ENCODE results near the gene EME1. TPM values are rescaled to one million over a fixed set of nuclear protein-coding genes. Genes with fewer than 3 reads are reported as not detected.
"Not testable (repeated sequence)": the region's sequence is repeated elsewhere in the genome, so short reads cannot be mapped to it uniquely, and the experiment has no call there.

Gene EME1
- 10 to 100 TPM; 68.9 to 69.8 TPM for total RNA-seq

- peak within 1 kb of the TSS; percentile 99 for H3K4me3 Mint-ChIP-seq
- CTCF ChIA-PET = interaction anchor here (0.9 to 6.6 kb wide), 4 partner anchors 11 to 173 kb away, joined by 3 to 44 read pairs (median 14); partner anchors contain the start of gene LRRC59
- H3K9me3 Mint-ChIP-seq = no peaks in the 10 kb centered on the region
- intact Hi-C loops (cut with micrococcal nuclease) = loop anchor here (1.0 to 2.0 kb wide), 5 partner anchors 11 to 334 kb away; partner anchors contain the start of genes ACSF2, ANKRD40, LRRC59 and XYLT2
- peak; percentile 91 for DNase-seq
- peaks cover 30% of the 10 kb centered on the region for H3K4me1 Mint-ChIP-seq (ENCODE audit: low read depth)
- peaks cover 53% of the 10 kb centered on the region for H3K36me3 Mint-ChIP-seq (ENCODE audit: low read depth)
- no peaks in the 10 kb centered on the region for H3K27me3 Mint-ChIP-seq (ENCODE audit: low read depth)
- peak within 1 kb of the TSS; percentile 99 for H3K27ac Mint-ChIP-seq
Measured at GRCh38 chr17:50372758-50373556, at the start of gene EME1, which contains the start of gene MRPL27. TSS of gene EME1 (plus strand) at chr17:50373229. CDS start at chr17:50375209, 1,980 bp downstream. TSS of gene MRPL27 (minus strand) at chr17:50373184. CDS start at chr17:50373170, 14 bp downstream.

DNA sequence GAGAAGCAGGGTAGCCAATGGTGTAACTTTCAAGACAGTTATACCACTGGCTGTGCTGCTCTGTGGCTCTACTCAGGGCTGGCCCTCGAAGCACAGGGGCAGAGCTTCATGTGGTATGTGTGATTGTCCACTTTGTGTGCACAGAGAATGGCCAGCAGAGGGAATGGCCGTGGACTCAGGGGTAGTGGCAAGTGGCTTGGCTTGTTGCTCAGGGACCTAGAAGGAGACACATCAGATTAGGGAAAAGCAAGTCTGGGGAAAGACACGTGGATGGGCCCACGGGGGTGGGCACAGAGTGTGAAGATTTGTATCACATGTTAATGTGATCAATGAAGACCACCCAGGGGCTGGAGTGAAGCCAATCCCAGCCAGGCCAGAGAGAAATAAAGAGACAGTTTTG is 47.1 kb upstream of the EME1 start:
- H3K9me3 Mint-ChIP-seq = no peaks in the 10 kb centered on the region
- no peaks in the 10 kb centered on the region for H3K36me3 Mint-ChIP-seq (ENCODE audit: low read depth)
- H3K27me3 Mint-ChIP-seq (ENCODE audit: low read depth) = no peaks in the 10 kb centered on the region
- no peak overlapping the region for H3K4me3 Mint-ChIP-seq
- intact Hi-C loops (cut with micrococcal nuclease) = no loop called here
- H3K4me1 Mint-ChIP-seq (ENCODE audit: low read depth) = peaks cover 2% of the 10 kb centered on the region
- H3K27ac Mint-ChIP-seq = no peak overlapping the region
- DNase-seq = no peak
- CTCF ChIA-PET = no interaction called here

- Mint-ChIP-seq H3K4me1 (ENCODE audit: low read depth) (peaks cover 2% of the 10 kb centered on the region), H3K27me3 (ENCODE audit: low read depth) (no peaks in the 10 kb centered on the region), H3K36me3 (ENCODE audit: low read depth) (no peaks in the 10 kb centered on the region), H3K4me3 (no peak overlapping the region), H3K9me3 (no peaks in the 10 kb centered on the region), H3K27ac (no peak overlapping the region)
- intact Hi-C loops (cut with micrococcal nuclease) = no loop called here
- CTCF ChIA-PET = no interaction called here
- no peak for DNase-seq
Measured at GRCh38 chr17:50326831-50327364, 46.1 kb upstream of the EME1 start.

GRCh38 chr17:50328363-50329325 is 44.4 kb upstream of the EME1 start:
- H3K4me1 Mint-ChIP-seq (ENCODE audit: low read depth) = peaks cover 7% of the 10 kb centered on the region
- CTCF ChIA-PET = interaction anchor here (0.8 kb wide), 1 partner anchor 33 kb away, joined by 3 read pairs; no protein-coding TSS in a partner anchor
- no peak overlapping the region for H3K27ac Mint-ChIP-seq

GRCh38 chr17:50329716-50330115 is 43.3 kb upstream of the EME1 start:
- intact Hi-C loops (cut with micrococcal nuclease) = no loop called here
- CTCF ChIA-PET = interaction anchor here (0.8 to 1.0 kb wide), 3 partner anchors 18 to 55 kb away, joined by 3 to 4 read pairs (median 3); partner anchors contain the start of gene TMEM92
- no peaks in the 10 kb centered on the region for H3K36me3 Mint-ChIP-seq (ENCODE audit: low read depth)
- H3K27me3 Mint-ChIP-seq (ENCODE audit: low read depth) = no peaks in the 10 kb centered on the region
- no peak overlapping the region for H3K4me3 Mint-ChIP-seq
- no peak for DNase-seq
- no peak overlapping the region for H3K27ac Mint-ChIP-seq
- H3K4me1 Mint-ChIP-seq (ENCODE audit: low read depth) = peaks cover 14% of the 10 kb centered on the region
- no peaks in the 10 kb centered on the region for H3K9me3 Mint-ChIP-seq

More at GRCh38 chr17:50328363-50329325, 44.4 kb upstream of the EME1 start:
- no peak for DNase-seq
- Mint-ChIP-seq H3K4me3 (no peak overlapping the region), H3K9me3 (no peaks in the 10 kb centered on the region), H3K27me3 (ENCODE audit: low read depth) (no peaks in the 10 kb centered on the region), H3K36me3 (ENCODE audit: low read depth) (no peaks in the 10 kb centered on the region)
- intact Hi-C loops (cut with micrococcal nuclease) = no loop called here

DNA sequence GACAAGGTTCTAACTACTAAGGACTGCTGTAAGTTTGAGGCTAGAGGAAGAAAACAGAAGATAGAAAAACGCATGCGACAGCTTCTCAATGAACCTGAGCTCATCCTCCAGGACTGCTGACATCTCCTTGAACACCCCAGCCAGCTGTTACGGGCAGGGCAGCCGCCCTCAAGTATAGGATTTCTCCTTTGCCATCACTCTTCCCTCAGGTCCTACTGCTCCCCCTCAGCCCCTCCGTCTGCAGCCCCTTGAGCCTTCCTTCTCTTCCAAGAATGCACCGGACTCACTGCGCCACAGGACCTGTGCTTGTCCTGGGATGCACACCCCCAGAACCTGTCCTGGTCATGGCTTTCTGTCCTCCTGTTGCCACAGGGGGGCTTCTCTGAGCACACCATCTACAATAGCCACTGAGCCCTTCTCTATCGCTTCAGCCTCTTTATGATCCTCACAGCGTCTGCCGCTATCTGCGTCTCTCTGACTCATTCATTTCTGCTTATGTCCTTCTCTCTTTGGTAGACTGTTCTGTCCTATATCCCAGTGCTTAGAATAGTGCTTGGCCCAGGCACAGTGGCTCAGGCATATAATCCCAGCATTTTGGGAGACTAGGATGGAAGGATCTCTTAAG is 42.8 kb upstream of the EME1 start:
- Mint-ChIP-seq H3K27me3 (ENCODE audit: low read depth) (no peaks in the 10 kb centered on the region), H3K9me3 (no peaks in the 10 kb centered on the region), H3K4me1 (ENCODE audit: low read depth) (peaks cover 14% of the 10 kb centered on the region), H3K4me3 (no peak overlapping the region), H3K36me3 (ENCODE audit: low read depth) (no peaks in the 10 kb centered on the region), H3K27ac (no peak overlapping the region)
- CTCF ChIA-PET = interaction anchor here (1.0 to 1.7 kb wide), 4 partner anchors 17 to 59 kb away, joined by 3 to 11 read pairs (median 4); partner anchors contain the start of gene TMEM92
- intact Hi-C loops (cut with micrococcal nuclease) = no loop called here
- DNase-seq = no peak

DNA sequence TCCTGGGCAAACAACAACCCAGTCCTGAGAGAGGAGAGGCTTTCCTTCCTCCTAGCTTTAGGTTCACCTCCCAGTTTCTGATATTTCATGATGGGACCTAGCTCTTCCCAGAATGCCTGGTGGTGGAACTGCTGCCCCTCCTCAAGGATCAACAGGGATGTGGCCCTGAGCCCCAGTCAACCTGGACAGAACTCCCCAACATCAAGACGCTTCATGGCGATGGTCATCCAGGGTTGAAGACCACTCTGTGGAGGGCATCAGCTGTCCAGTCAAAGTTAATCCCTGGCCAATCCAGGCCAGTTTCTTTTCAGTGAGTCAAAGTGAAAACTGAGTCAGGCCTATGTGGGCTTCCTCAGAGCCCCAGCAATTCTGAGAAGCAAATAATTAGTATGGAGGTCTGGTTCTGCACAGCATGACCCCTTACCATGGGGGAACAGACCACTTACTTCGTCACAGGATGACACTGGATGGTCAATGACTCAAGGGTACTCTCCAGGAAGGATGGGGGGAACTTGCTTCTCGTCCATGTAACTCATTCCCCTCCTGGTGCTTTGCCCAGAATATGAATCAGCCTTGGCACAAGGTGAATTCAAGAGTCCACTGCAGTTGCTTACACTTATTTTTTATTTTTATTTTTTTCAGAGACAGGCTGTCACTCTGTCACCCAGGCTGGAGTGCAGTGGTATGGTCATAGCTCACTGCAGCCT is 41.8 kb upstream of the EME1 start:
- H3K27ac Mint-ChIP-seq = no peak overlapping the region
- peaks cover 14% of the 10 kb centered on the region for H3K4me1 Mint-ChIP-seq (ENCODE audit: low read depth)
- intact Hi-C loops (cut with micrococcal nuclease) = no loop called here
- no peaks in the 10 kb centered on the region for H3K36me3 Mint-ChIP-seq (ENCODE audit: low read depth)
- no peak for DNase-seq
- no peak overlapping the region for H3K4me3 Mint-ChIP-seq
- no peaks in the 10 kb centered on the region for H3K9me3 Mint-ChIP-seq
- H3K27me3 Mint-ChIP-seq (ENCODE audit: low read depth) = no peaks in the 10 kb centered on the region
- CTCF ChIA-PET = interaction anchor here (1.3 to 1.7 kb wide), 2 partner anchors 30 to 60 kb away, joined by 3 to 11 read pairs; no protein-coding TSS in a partner anchor

- no peak for DNase-seq
- no peak overlapping the region for H3K27ac Mint-ChIP-seq
- intact Hi-C loops (cut with micrococcal nuclease) = no loop called here
- H3K36me3 Mint-ChIP-seq (ENCODE audit: low read depth) = no peaks in the 10 kb centered on the region
- no peaks in the 10 kb centered on the region for H3K9me3 Mint-ChIP-seq
- peaks cover 12% of the 10 kb centered on the region for H3K4me1 Mint-ChIP-seq (ENCODE audit: low read depth)
- H3K4me3 Mint-ChIP-seq = no peak overlapping the region
- H3K27me3 Mint-ChIP-seq (ENCODE audit: low read depth) = no peaks in the 10 kb centered on the region
- CTCF ChIA-PET = interaction anchor here (1.0 to 1.7 kb wide), 4 partner anchors 14 to 58 kb away, joined by 3 to 11 read pairs (median 6); partner anchors contain the start of genes TMEM92 and XYLT2
Measured at GRCh38 chr17:50332196-50332595, 40.8 kb upstream of the EME1 start.

GRCh38 chr17:50333291-50334057 is 39.6 kb upstream of the EME1 start:
- H3K4me1 Mint-ChIP-seq (ENCODE audit: low read depth) = peaks cover 12% of the 10 kb centered on the region
- intact Hi-C loops (cut with micrococcal nuclease) = loop anchor here (1.0 kb wide), 2 partner anchors 60 to 133 kb away; no protein-coding TSS in a partner anchor
- H3K27me3 Mint-ChIP-seq (ENCODE audit: low read depth); H3K9me3 Mint-ChIP-seq; H3K4me3 Mint-ChIP-seq; H3K36me3 Mint-ChIP-seq (ENCODE audit: low read depth); H3K27ac Mint-ChIP-seq: not testable (repeated sequence)
- DNase-seq = peak; percentile 66
- CTCF ChIA-PET = interaction anchor here (0.6 to 1.5 kb wide), 8 partner anchors 13 to 133 kb away, joined by 3 to 11 read pairs (median 4); partner anchors contain the start of genes ACSF2, TMEM92 and XYLT2

DNA sequence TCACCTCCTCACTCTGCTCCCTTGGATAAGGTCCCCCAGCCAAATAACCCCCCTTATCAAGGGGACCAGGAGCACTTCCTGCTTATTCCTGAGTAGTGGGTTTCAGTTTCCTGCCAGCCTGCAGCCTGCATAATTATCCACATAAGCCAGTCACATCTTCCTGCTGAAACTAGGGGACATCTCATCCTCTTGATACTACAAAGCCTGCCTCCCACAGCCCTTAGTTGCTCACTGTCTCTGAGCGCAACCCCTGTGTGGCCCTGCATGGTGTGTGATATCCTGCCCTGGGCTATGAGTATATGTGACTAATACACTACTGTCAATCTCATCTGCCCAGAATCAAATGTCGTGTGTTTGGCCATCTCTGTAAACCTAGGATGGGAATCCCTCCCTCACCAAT is 35.1 kb upstream of the EME1 start:
- CTCF ChIA-PET = no interaction called here
- Mint-ChIP-seq H3K4me1 (ENCODE audit: low read depth) (peaks cover 12% of the 10 kb centered on the region), H3K27ac (no peak overlapping the region), H3K9me3 (peaks cover 6% of the 10 kb centered on the region), H3K4me3 (no peak overlapping the region), H3K27me3 (ENCODE audit: low read depth) (no peaks in the 10 kb centered on the region), H3K36me3 (ENCODE audit: low read depth) (no peaks in the 10 kb centered on the region)
- intact Hi-C loops (cut with micrococcal nuclease) = no loop called here
- DNase-seq = peak; percentile 26

Measured in activated naive CD4-positive, alpha-beta T cell treated with anti-CD3 and anti-CD28 coated beads for 36 hours (primary cell).